Vagina (tissue), 2 donors: ENCODE measurements around the gene MAX. TPM values are rescaled to one million over a fixed set of nuclear protein-coding genes. Genes with fewer than 3 reads are reported as not detected.

Experiments used
- DNase-seq, 2 donors: peaks; one replicate each; pipeline ENCODE4 v3.0.0-alpha.2; 2017; ENCODE audit errors: extremely low spot score in 2 of 2
- H3K27ac ChIP-seq: fragments of 200-600 bp; sonication (generic); one replicate; pipeline ENCODE4 v1.5.1; 2019
- H3K27me3 ChIP-seq: fragments of 200-600 bp; sonication (generic); one replicate; pipeline ENCODE4 v1.5.1; 2019
- H3K36me3 ChIP-seq, 2 donors: fragments of 200-600 bp; sonication (generic); one replicate each; pipeline ENCODE4 v1.5.1; 2017 to 2019
- H3K4me1 ChIP-seq: fragments of 200-600 bp; sonication (generic); one replicate; pipeline ENCODE4 v1.5.1; 2019
- H3K4me3 ChIP-seq, 2 donors: fragments of 200-600 bp; sonication (generic); 1 replicate in 1 of 2; 2 replicates in 1 of 2; pipeline ENCODE4 v1.5.1; 2016 to 2019
- H3K9me3 ChIP-seq: fragments of 200-600 bp; sonication (generic); one replicate; pipeline ENCODE4 v1.5.1; 2019
- CTCF ChIP-seq, 3 experiments: fragments of 450-650 bp in 2 of 3; fragments of 200-600 bp in 1 of 3; sonication (generic) in 1 of 3; IDR thresholded peaks; one replicate each; pipeline ENCODE4 v1.5.1; 2017 to 2019; ENCODE audit warnings: antibody characterized with exemption in 3 of 3, mild to moderate bottlenecking in 2 of 3, moderate library complexity in 2 of 3
- POLR2A ChIP-seq, 2 donors: fragments of 450-650 bp; IDR thresholded peaks; one replicate each; pipeline ENCODE4 v1.6.1; 2017; ENCODE audit warnings: antibody characterized with exemption in 2 of 2, mild to moderate bottlenecking in 2 of 2, moderate library complexity in 2 of 2
- POLR2AphosphoS5 ChIP-seq, 2 donors: sonication (generic); formaldehyde crosslinking; IDR thresholded peaks; one replicate each; pipeline ENCODE4 v1.9.0; 2017; ENCODE audit warnings: antibody characterized with exemption in 2 of 2, mild to moderate bottlenecking in 2 of 2, low read depth in 1 of 2; ENCODE audit not compliant: insufficient read depth in 1 of 2
- intact Hi-C: fragments of 100-400 bp; cut with DNase I; formaldehyde crosslinking; loops from one replicate; pipeline ENCODE4 v1.15.1; 2023
- total RNA-seq: library from RNA; depleted of rRNA; stranded (reverse); fragments of >200 nt; gene quantifications from one replicate; pipeline ENCODE4 v1.2.3, GENCODE V29; 2016

Gene MAX
- total RNA-seq, 1 donor from 2014 or later = 71.7 TPM

DNA sequence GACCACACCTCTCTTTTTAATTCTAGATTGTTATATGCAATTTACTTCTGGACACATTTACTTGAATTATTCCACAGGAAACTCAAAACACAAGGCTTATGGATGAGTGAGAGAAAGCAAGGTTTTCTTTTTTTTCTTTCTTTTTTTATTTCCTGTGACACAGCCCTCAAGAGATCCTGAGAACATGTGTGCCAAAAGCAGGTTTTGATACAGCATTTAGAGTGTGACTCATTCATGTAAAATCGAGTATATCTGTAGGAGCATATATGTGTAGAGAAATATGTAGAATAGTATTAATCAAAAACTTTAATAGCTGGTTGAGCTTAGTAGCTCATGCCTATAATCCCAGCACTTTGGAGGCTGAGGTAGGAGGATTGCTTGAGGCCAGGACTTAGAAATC lies 4.4 kb upstream of the MAX start:
- no peak for DNase-seq
- H3K27ac ChIP-seq = no peak overlapping the region
- H3K4me3 ChIP-seq = no peak overlapping the region
- H3K36me3 ChIP-seq = no peaks in the 10 kb centered on the region
- no peaks in the 10 kb centered on the region for H3K9me3 ChIP-seq
- no peaks in the 10 kb centered on the region for H3K27me3 ChIP-seq
- intact Hi-C loops = loop anchor here (10.0 kb wide), 1 partner anchor 48 kb away; no protein-coding TSS in a partner anchor
- H3K4me1 ChIP-seq = peaks cover 7% of the 10 kb centered on the region
- TF ChIP-seq CTCF (IDR thresholded peaks at IDR 0.05) (no peak), POLR2AphosphoS5 (IDR thresholded peaks at IDR 0.05; ENCODE audit: insufficient read depth in 1 of 2, low read depth in 1 of 2) (no peak)

DNA sequence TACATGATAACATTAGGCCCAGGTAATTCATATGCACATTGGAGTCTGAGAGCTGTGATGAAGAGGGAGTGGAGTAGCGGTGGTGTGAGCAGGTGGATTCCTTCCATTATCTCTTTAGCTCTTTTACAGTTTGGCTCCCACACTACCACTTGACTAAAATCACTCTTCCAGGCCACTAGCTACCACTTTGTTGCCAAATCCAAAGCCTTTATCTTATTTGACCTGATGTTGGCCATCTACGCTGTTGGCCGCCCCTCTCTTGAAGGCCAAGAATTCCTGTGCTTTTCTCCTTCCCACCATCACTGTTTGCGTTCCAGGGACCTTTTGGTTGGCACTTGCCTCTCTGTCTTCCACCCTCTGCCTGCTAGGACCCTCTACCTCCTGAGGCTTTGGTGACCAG lies 4.0 kb upstream of the MAX start:
- Histone ChIP-seq H3K27me3 (no peaks in the 10 kb centered on the region), H3K4me3 (no peak overlapping the region), H3K27ac (no peak overlapping the region), H3K4me1 (peaks cover 8% of the 10 kb centered on the region), H3K36me3 (no peaks in the 10 kb centered on the region), H3K9me3 (no peaks in the 10 kb centered on the region)
- TF ChIP-seq CTCF (IDR thresholded peaks at IDR 0.05) (no peak), POLR2A (IDR thresholded peaks at IDR 0.05) (no peak), POLR2AphosphoS5 (IDR thresholded peaks at IDR 0.05; ENCODE audit: insufficient read depth in 1 of 2, low read depth in 1 of 2) (no peak)
- intact Hi-C loops = loop anchor here (10.0 kb wide), 1 partner anchor 48 kb away; no protein-coding TSS in a partner anchor
- DNase-seq = no peak

- Histone ChIP-seq H3K4me1 (peaks cover 23% of the 10 kb centered on the region), H3K9me3 (no peaks in the 10 kb centered on the region), H3K27me3 (no peaks in the 10 kb centered on the region), H3K27ac (no peak overlapping the region), H3K4me3 (no peak overlapping the region), H3K36me3 (no peaks in the 10 kb centered on the region)
- TF ChIP-seq POLR2AphosphoS5 (IDR thresholded peaks at IDR 0.05; ENCODE audit: insufficient read depth in 1 of 2, low read depth in 1 of 2) (no peak), CTCF (IDR thresholded peaks at IDR 0.05) (no peak), POLR2A (IDR thresholded peaks at IDR 0.05) (no peak)
- no peak for DNase-seq
- intact Hi-C loops = loop anchor here (10.0 kb wide), 1 partner anchor 50 kb away; no protein-coding TSS in a partner anchor
Observed at GRCh38 chr14:65104791-65105190, 2.5 kb upstream of the MAX start.

DNA sequence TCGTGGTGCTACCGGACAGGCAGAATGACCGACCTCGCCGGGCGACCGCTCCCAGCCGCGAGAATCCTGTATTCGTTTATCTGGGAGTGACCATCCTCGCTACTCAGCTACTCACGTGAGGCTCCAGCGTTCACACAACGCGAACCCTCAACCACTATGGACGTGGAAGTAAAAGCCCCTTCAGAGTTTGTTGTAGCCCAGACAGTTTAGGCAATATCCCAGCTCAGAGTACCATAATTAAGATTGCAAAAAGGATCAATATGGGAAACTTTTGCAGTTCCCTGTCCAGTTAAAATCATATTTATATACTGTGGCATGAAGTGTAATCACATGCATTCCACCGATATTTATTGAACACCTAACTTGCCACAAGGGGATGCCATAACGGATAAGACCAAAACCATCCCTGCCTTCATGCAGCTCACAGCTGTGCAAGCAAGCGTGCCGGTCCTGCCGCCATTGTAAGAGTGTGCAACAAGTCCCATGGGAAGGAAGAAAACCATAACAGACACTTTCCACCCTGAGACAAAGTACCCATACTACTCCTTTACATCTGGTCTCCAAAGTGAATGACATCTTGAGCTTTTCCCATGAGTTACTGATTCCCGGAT lies 938 bp upstream of the MAX start:
- no peak for DNase-seq
- Histone ChIP-seq H3K4me3 (peak overlapping the region; percentile 76 to 85), H3K27ac (peak overlapping the region; percentile 64), H3K9me3 (no peaks in the 10 kb centered on the region), H3K36me3 (no peaks in the 10 kb centered on the region), H3K4me1 (peaks cover 39% of the 10 kb centered on the region), H3K27me3 (no peaks in the 10 kb centered on the region)
- TF ChIP-seq POLR2A (IDR thresholded peaks at IDR 0.05) (no peak), CTCF (IDR thresholded peaks at IDR 0.05) (no peak), POLR2AphosphoS5 (IDR thresholded peaks at IDR 0.05; ENCODE audit: insufficient read depth in 1 of 2, low read depth in 1 of 2) (no peak)
- intact Hi-C loops = loop anchor here (10.0 kb wide), 1 partner anchor 52 kb away; no protein-coding TSS in a partner anchor
